ENCODE results near the gene ORC5.

DNA sequence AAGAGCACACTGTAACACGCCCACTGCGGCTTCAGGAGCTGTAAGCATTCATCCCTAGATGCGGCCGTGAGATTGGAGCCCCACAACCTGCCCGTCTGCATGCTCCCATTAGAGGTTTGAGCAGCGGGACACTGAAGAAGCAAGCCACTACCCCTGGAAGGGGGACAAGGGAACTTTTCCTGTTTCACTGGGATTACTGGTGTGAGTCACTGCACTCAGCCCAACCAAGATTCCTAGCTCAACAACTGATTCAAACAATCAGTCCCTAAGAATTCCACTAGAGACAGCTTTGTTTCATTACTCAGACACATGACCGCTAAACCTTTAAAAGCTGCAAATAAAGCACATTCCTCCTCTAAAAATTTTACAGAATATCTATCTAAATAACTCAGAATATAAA lies 69.8 kb downstream of the ORC5 start:
- no peak for TF ChIP-seq EZH2phosphoT487 (conservative IDR thresholded peaks at IDR 0.05; ENCODE audit: low read length)
- TF ChIP-seq, protein P1, sequence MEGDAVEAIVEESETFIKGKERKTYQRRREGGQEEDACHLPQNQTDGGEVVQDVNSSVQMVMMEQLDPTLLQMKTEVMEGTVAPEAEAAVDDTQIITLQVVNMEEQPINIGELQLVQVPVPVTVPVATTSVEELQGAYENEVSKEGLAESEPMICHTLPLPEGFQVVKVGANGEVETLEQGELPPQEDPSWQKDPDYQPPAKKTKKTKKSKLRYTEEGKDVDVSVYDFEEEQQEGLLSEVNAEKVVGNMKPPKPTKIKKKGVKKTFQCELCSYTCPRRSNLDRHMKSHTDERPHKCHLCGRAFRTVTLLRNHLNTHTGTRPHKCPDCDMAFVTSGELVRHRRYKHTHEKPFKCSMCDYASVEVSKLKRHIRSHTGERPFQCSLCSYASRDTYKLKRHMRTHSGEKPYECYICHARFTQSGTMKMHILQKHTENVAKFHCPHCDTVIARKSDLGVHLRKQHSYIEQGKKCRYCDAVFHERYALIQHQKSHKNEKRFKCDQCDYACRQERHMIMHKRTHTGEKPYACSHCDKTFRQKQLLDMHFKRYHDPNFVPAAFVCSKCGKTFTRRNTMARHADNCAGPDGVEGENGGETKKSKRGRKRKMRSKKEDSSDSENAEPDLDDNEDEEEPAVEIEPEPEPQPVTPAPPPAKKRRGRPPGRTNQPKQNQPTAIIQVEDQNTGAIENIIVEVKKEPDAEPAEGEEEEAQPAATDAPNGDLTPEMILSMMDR (IDR thresholded peaks at IDR 0.05; ENCODE audit: insufficient read depth, low read length, poor library complexity, severe bottlenecking), result no peak

Data from SU-DHL-6 (cell line).